Adrenal gland (tissue), 12 donors: ENCODE data around the gene SWAP70. TPM values are rescaled to one million over a fixed set of nuclear protein-coding genes. Genes with fewer than 3 reads are reported as not detected.

Source experiments
- DNase-seq, 7 donors: peaks; one replicate each; pipeline ENCODE4 v3.0.0-alpha.2; 2019 to 2020
- H3K27ac ChIP-seq, 5 donors: fragments of 200-600 bp; sonication (generic) in 4 of 5; 1 replicate in 3 of 5; 2 replicates in 2 of 5; pipeline versions ENCODE4 v1.5.1 to v1.8.0; 2016 to 2020; ENCODE audit warnings: mild to moderate bottlenecking in 1 of 5
- H3K27me3 ChIP-seq: fragments of 200-600 bp; 2 replicates; pipeline ENCODE4 v1.8.0; 2021
- H3K36me3 ChIP-seq, 2 donors: fragments of 200-600 bp; replicated peaks in 1 of 2; 1 replicate in 1 of 2; 2 replicates in 1 of 2; pipeline versions ENCODE4 v1.5.1 to v1.8.0; 2018 to 2022
- H3K4me1 ChIP-seq, 2 donors: fragments of 200-600 bp; replicated peaks in 1 of 2; 1 replicate in 1 of 2; 2 replicates in 1 of 2; pipeline versions ENCODE4 v1.5.1 to v1.8.0; 2018 to 2021
- H3K4me3 ChIP-seq, 4 donors: fragments of 200-600 bp; sonication (generic) in 3 of 4; one replicate each; pipeline ENCODE4 v1.5.1; 2016 to 2018
- H3K9me3 ChIP-seq, 3 donors: fragments of 200-600 bp; sonication (generic) in 1 of 3; replicated peaks in 1 of 3; 1 replicate in 2 of 3; 2 replicates in 1 of 3; pipeline versions ENCODE4 v1.5.1 to v1.8.0; 2016 to 2021
- CTCF ChIP-seq, 6 experiments: fragments of 450-650 bp in 4 of 6; fragments of 200-600 bp in 2 of 6; sonication (generic) in 1 of 6; IDR thresholded peaks; 1 replicate in 5 of 6; 2 replicates in 1 of 6; pipeline versions ENCODE4 v1.5.1 to v1.8.0; 2016 to 2021; ENCODE audit warnings: antibody characterized with exemption in 6 of 6, mild to moderate bottlenecking in 2 of 6, moderate library complexity in 1 of 6
- POLR2A ChIP-seq, 2 donors: fragments of 450-650 bp; IDR thresholded peaks; one replicate each; pipeline ENCODE4 v1.6.1; 2017; ENCODE audit warnings: antibody characterized with exemption in 2 of 2, mild to moderate bottlenecking in 2 of 2, moderate library complexity in 1 of 2
- WGBS, 4 donors: extraction: QIAGEN DNeasy Blood & Tissue Kit in 2 of 4; methylation state at CpG; one replicate each; pipeline versions ENCODE4 v1.1.5 to v1.1.7; 2013 to 2017; 5-methylcytosine and 5-hydroxymethylcytosine counted together
- intact Hi-C, 2 donors: fragments of 100-400 bp; cut with DNase I; formaldehyde crosslinking; loops; one replicate each; pipeline versions ENCODE4 v1.14.1 to v1.15.0; 2022 to 2023
- polyA plus RNA-seq, 3 donors: library from polyadenylated mRNA; stranded (reverse); fragments of 200-250 nt in 2 of 3; fragments of 350-450 nt in 1 of 3; fragmentation: Illumina TruSeq in 1 of 3; extraction: RNeasy Lipid Tissue Mini Kit (QIAGEN cat#74804) in 1 of 3; gene quantifications; one replicate each; pipeline ENCODE4 v1.2.3, GENCODE V29; 2013 to 2014
- total RNA-seq, 9 donors: library from RNA; depleted of rRNA in 4 of 9; stranded (reverse); fragments of >200 nt in 4 of 9; fragments of 120-200 nt in 1 of 9; fragmentation: NEBNext Ultra II Directional in 1 of 9; extraction: Animal tissue kit (Norgen Biotek cat#: 25700) in 1 of 9; gene quantifications; one replicate each; pipeline versions ENCODE4 v1.1.0 to v1.2.4, GENCODE V29; 2013 to 2023
- donor health status: healthy with polysubstance abuse.
- donor health status: Bipolar disorder and iron deficiency.
- donor health status: DM: yes; HTN: yes; CAD: no.
- donor health status: DM: no; HTN: no; CAD: no.
- donor health status: DM: no; HTN: no; CAD: no.
- donor health status: DM: yes; HTN: yes; CAD: no.

SWAP70 gene
- total and polyA plus RNA-seq, 12 donors, result 6.5 to 23.5 (median 17.0) TPM

GRCh38 chr11:9759519-9760192 is 95.8 kb downstream of the SWAP70 start:
- Histone ChIP-seq H3K9me3 (no peaks in the 10 kb centered on the region), H3K4me1 (peaks cover 12 to 23% of the 10 kb centered on the region in 2 donors), H3K27me3 (no peaks in the 10 kb centered on the region), H3K4me3 (no peak overlapping the region), H3K36me3 (no peaks in the 10 kb centered on the region), H3K27ac (peak overlapping the region in 4 of 5 donors; percentile 64 to 84 (median 78))
- intact Hi-C loops, result loop anchor here (2.0 to 10.0 kb wide), 4 partner anchors 145 to 545 kb away; partner anchors contain the start of gene ADM (in 1 of the 2)
- TF ChIP-seq CTCF (IDR thresholded peaks at IDR 0.05) (no peak), POLR2A (IDR thresholded peaks at IDR 0.05) (no peak)
- 61 to 71% (median 67%) methylated on average over 7 to 10 of the region's 10 CpGs for WGBS, 4 donors
- peak; percentile 55 to 89 (median 80) for DNase-seq

GRCh38 chr11:9760193-9760575 is 96.3 kb downstream of the SWAP70 start:
- no peaks in the 10 kb centered on the region for H3K9me3 ChIP-seq
- no peak overlapping the region for H3K4me3 ChIP-seq
- 55 to 68% (median 58%) methylated on average over 3 of the region's 3 CpGs for WGBS, 4 donors
- TF ChIP-seq POLR2A (IDR thresholded peaks at IDR 0.05), result no peak
- TF ChIP-seq CTCF (IDR thresholded peaks at IDR 0.05), result no peak
- DNase-seq, result peak; percentile 46 to 86 (median 74)
- intact Hi-C loops, result no loop called here
- H3K4me1 ChIP-seq, result peaks cover 12 to 26% of the 10 kb centered on the region in 2 donors
- H3K27ac ChIP-seq, result peak overlapping the region in 2 of 5 donors; percentile 70 to 80
- H3K27me3 ChIP-seq, result no peaks in the 10 kb centered on the region
- H3K36me3 ChIP-seq, result no peaks in the 10 kb centered on the region

- 88 to 94% (median 90%) methylated on average over 6 of the region's 6 CpGs for WGBS, 4 donors
- no peak for TF ChIP-seq POLR2A (IDR thresholded peaks at IDR 0.05)
- TF ChIP-seq CTCF (IDR thresholded peaks at IDR 0.05), result no peak
- H3K36me3 ChIP-seq, result no peaks in the 10 kb centered on the region
- H3K4me1 ChIP-seq, result peaks cover 12 to 30% of the 10 kb centered on the region in 2 donors
- H3K27me3 ChIP-seq, result no peaks in the 10 kb centered on the region
- no peaks in the 10 kb centered on the region for H3K9me3 ChIP-seq
- H3K4me3 ChIP-seq, result no peak overlapping the region
- intact Hi-C loops, result no loop called here
- no peak for DNase-seq
- H3K27ac ChIP-seq, result no peak overlapping the region
Measured at GRCh38 chr11:9761441-9761945, 97.6 kb downstream of the SWAP70 start.

- WGBS, 4 donors, result 92 to 97% (median 95%) methylated on average over 4 of the region's 4 CpGs
Measured at GRCh38 chr11:9762531-9762930, 98.7 kb downstream of the SWAP70 start.

More at GRCh38 chr11:9762531-9762930, 98.7 kb downstream of the SWAP70 start:
- TF ChIP-seq CTCF (IDR thresholded peaks at IDR 0.05) (no peak), POLR2A (IDR thresholded peaks at IDR 0.05) (no peak)
- Histone ChIP-seq H3K9me3 (no peaks in the 10 kb centered on the region), H3K27me3 (no peaks in the 10 kb centered on the region), H3K27ac (no peak overlapping the region), H3K36me3 (no peaks in the 10 kb centered on the region), H3K4me1 (peaks cover 12 to 28% of the 10 kb centered on the region in 2 donors), H3K4me3 (no peak overlapping the region)
- no peak for DNase-seq
- intact Hi-C loops, result no loop called here
